ENCODE data around the gene EDN3.

Gene EDN3

GRCh38 chr20:59308493-59309201 is 8.2 kb downstream of the EDN3 start:
- H3K27ac ChIP-seq: no peak overlapping the region
- no peak for TF ChIP-seq CTCF (conservative IDR thresholded peaks at IDR 0.05)

GRCh38 chr20:59309218-59309617 is 8.8 kb downstream of the EDN3 start:
- no peak for TF ChIP-seq CTCF (conservative IDR thresholded peaks at IDR 0.05)
- no peak overlapping the region for H3K27ac ChIP-seq

- no peak overlapping the region for H3K27ac ChIP-seq
- no peak for TF ChIP-seq CTCF (conservative IDR thresholded peaks at IDR 0.05)
Observed at GRCh38 chr20:59314997-59315396, 14.6 kb downstream of the EDN3 start.

DNA sequence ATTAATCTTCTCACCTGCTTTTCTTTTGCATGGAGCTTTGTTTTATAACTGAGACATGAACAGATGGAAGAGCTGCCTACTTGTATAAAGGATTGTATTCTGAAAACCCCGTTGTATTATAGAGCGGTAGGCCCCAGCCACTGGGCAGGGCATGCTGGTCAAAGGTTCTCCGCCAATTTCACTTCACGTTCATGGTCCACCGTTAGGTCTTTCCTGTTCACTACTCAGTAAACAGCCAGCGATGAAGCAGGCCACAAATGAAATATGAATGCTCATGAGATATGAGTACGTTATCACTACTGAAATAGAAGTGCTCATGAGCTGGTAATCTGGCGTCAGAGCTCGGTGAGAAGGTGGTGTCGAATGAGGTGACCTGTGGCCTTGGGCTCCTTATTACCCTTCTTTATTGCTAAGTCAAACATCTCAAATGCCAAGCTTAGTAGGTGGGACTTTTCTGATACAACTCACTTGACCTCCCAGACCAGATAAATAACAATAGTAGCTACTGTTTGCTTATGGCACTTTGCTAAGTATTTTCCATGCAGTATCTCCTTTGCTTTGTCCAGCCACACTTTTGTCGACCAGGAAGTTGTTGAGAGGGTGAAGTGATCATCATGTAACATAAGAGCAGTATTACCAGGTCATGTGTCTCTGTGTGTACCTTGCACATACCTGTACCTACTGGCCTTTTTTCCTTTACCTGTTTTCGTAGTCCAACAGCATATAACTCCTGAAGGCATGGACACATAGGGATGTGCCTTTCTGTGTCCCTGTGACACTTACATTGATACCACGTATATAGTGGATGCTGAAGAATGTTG is 16.7 kb downstream of the EDN3 start:
- no peak for TF ChIP-seq CTCF (conservative IDR thresholded peaks at IDR 0.05)
- no peak overlapping the region for H3K27ac ChIP-seq

DNA sequence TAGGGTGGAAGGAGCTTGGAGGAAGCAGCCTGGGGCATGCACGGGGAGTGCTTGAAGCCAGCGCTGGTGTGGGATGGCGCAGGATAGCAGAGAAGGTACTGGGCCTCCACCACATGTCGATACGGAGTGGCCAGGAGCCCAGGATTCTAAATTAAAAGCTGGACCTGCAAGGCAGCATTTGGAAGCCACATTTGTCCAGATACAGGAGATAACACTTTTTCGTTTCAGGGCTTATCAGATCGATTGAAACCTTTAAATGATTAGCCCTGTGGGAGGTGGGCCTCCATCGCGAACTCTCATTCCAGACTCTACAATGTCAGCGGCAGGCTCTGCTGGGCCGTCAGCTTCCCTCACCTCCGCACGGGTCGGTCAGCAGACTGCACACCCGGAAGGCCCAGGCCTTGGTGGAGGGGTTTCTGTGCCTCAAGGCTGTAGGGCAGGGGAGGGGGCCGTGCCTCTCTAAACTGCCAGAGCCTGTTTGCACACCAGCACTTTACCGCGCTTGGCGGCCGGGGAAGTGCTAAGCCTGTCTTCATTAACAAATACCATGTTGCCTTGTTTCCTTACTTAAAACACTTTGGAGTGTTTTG is 17.9 kb downstream of the EDN3 start:
- no peak for TF ChIP-seq CTCF (conservative IDR thresholded peaks at IDR 0.05)
- H3K27ac ChIP-seq: no peak overlapping the region

GRCh38 chr20:59318803-59319202 is 18.4 kb downstream of the EDN3 start:
- TF ChIP-seq CTCF (conservative IDR thresholded peaks at IDR 0.05): no peak

DNA sequence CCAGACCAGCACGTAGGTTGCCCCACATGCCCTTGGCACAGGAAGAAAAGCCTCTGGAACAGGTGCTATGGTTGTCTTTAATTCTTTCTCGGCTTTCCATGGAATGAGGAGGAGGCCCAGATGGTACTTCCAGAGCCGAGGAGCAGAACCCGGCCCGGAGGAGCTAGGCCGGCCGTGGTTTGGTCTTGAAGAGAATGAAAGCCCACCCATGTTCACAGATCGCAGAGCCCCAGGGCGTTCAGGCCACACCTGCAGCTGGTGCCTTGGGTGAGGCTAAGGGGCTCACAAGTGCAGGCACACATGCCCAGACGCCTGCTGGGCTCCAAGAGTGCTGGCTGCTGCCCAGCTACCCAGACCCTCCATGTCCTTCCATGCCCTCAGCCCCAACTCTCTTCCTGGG is 20.0 kb downstream of the EDN3 start:
- TF ChIP-seq CTCF (conservative IDR thresholded peaks at IDR 0.05): no peak

More at GRCh38 chr20:59318803-59319202, 18.4 kb downstream of the EDN3 start:
- no peak overlapping the region for H3K27ac ChIP-seq

More for the DNA sequence above, 20.0 kb downstream of the EDN3 start:
- no peak overlapping the region for H3K27ac ChIP-seq
